WERI-Rb-1 (cell line): ENCODE measurements around the gene FOXJ2.

ENCODE experiments used
- DNase-seq: peaks from one replicate; pipeline ENCODE4 v3.0.0-alpha.2; 2020
- H3K27ac ChIP-seq: fragments of 250-450 bp; sonication (Bioruptor Pico); 2 replicates; pipeline ENCODE4 v1.5.1; 2020; ENCODE audit warnings: mild to moderate bottlenecking, moderate library complexity
- H3K27me3 ChIP-seq: fragments of 250-450 bp; sonication (Bioruptor Pico); 2 replicates; pipeline ENCODE4 v1.5.1; 2021; ENCODE audit warnings: mild to moderate bottlenecking, low read depth, moderate library complexity; ENCODE audit not compliant: insufficient read depth, severe bottlenecking
- H3K36me3 ChIP-seq: fragments of 250-450 bp; sonication (Bioruptor Pico); 2 replicates; pipeline ENCODE4 v1.5.1; 2020; ENCODE audit warnings: mild to moderate bottlenecking, moderate library complexity
- H3K4me3 ChIP-seq: 2 replicates; pipeline ENCODE4 v1.5.1; 2011; ENCODE audit warnings: low read depth, mild to moderate bottlenecking, control low read depth, low read length
- H3K9me3 ChIP-seq: fragments of 250-450 bp; sonication (Bioruptor Pico); 2 replicates; pipeline ENCODE4 v1.5.1; 2021; ENCODE audit warnings: mild to moderate bottlenecking, moderate library complexity; ENCODE audit not compliant: severe bottlenecking
- TF ChIP-seq, protein P1 (sequence below): IDR thresholded peaks from 2 replicates; pipeline ENCODE4 v1.5.1; 2011; ENCODE audit warnings: low read depth, mild to moderate bottlenecking, control low read depth, inconsistent platforms, low read length

Gene FOXJ2

DNA sequence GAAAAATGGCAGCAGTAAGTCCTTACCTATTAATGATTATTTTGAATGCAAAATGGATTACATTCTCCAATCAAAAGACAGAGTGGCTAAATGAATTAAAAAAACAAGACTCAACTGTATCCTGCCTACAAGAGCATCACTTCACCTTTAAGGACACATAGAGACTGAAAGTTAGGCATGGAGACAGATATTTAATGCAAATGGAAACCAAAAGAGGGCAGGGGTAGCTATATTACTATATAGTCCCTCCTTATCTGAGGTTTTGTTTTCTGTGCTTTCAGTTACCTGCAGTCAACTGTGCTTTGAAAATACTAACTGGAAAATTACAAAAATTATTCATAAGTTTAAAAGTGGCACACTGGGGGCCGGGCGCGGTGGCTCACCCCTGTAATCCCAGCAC, 66.7 kb downstream of the FOXJ2 start:
- Histone ChIP-seq H3K36me3 (peaks cover 26% of the 10 kb centered on the region), H3K27me3 (no peaks in the 10 kb centered on the region), H3K4me3 (no peak overlapping the region), H3K9me3 (no peaks in the 10 kb centered on the region), H3K27ac (no peak overlapping the region)
- DNase-seq = no peak
- TF ChIP-seq, protein P1, sequence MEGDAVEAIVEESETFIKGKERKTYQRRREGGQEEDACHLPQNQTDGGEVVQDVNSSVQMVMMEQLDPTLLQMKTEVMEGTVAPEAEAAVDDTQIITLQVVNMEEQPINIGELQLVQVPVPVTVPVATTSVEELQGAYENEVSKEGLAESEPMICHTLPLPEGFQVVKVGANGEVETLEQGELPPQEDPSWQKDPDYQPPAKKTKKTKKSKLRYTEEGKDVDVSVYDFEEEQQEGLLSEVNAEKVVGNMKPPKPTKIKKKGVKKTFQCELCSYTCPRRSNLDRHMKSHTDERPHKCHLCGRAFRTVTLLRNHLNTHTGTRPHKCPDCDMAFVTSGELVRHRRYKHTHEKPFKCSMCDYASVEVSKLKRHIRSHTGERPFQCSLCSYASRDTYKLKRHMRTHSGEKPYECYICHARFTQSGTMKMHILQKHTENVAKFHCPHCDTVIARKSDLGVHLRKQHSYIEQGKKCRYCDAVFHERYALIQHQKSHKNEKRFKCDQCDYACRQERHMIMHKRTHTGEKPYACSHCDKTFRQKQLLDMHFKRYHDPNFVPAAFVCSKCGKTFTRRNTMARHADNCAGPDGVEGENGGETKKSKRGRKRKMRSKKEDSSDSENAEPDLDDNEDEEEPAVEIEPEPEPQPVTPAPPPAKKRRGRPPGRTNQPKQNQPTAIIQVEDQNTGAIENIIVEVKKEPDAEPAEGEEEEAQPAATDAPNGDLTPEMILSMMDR = no peak
